ENCODE data around the gene HSPA1B.

GRCh38 chr6:31862344-31863235, 35.1 kb downstream of the HSPA1B start, which contains the start of gene NEU1:
- TF ChIP-seq, protein P1, sequence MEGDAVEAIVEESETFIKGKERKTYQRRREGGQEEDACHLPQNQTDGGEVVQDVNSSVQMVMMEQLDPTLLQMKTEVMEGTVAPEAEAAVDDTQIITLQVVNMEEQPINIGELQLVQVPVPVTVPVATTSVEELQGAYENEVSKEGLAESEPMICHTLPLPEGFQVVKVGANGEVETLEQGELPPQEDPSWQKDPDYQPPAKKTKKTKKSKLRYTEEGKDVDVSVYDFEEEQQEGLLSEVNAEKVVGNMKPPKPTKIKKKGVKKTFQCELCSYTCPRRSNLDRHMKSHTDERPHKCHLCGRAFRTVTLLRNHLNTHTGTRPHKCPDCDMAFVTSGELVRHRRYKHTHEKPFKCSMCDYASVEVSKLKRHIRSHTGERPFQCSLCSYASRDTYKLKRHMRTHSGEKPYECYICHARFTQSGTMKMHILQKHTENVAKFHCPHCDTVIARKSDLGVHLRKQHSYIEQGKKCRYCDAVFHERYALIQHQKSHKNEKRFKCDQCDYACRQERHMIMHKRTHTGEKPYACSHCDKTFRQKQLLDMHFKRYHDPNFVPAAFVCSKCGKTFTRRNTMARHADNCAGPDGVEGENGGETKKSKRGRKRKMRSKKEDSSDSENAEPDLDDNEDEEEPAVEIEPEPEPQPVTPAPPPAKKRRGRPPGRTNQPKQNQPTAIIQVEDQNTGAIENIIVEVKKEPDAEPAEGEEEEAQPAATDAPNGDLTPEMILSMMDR (IDR thresholded peaks at IDR 0.05) = no peak
- peak; percentile 93 to 96 for TF ChIP-seq POLR2A (IDR thresholded peaks at IDR 0.05)

Data from Peyer's patch (tissue), 4 donors.